Measurements from ENCODE around the gene RND1. TPM values are rescaled to one million over a fixed set of nuclear protein-coding genes. Genes with fewer than 3 reads are reported as not detected.

Gene RND1
- total RNA-seq, 6 experiments from 2014 or later = 6.4 to 72.8 (median 17.2) TPM

DNA sequence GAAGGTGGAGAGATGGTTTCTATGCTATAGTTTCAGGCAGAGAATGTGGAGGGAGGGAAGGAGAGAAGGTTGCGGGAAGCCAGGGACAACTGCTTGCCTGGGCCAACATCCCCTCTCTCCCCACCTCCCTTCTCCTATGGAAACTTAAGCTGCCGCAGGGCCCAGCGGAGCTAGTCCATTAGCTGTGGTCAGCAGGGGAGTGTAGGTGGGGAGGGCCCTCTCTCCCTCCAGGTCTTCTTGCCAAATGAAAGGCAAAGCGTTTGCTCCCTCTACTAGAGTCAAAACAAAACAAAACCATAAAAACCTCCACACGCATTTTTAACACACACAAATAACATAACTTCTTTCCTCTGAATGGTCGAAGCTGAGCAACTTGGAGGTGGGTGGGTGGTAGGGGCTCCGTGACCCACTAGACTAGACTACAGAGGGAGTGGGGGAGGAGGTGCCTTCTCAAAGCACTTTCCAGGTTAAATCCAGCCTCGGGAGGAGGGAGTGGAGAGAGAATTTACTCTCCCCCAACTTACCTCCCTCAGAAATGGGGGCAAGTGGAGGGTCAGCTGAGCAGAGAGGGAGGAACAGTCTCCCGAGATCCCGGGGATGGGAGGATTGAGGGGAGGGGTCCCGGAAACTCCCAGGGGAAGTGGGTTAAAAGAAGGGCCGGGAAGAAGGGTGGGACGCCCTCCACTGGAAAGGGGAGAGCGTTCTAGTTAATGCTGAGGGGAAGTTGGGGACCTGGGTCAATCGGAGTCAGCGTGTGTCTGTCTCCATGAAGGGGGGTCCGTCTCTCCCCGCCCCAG is 52.0 kb downstream of the RND1 start:
- WGBS (ENCODE audit: insufficient coverage, low coverage, low lambda C conversion rate, missing lambda C conversion rate) = 38% methylated on average over 15 of the region's 18 CpGs
- H3K4me1 ChIP-seq = peaks cover 0 to 11% (median 2%) of the 10 kb centered on the region in 4 donors
- DNase-seq = no peak
- peaks cover 0 to 14% of the 10 kb centered on the region in 2 donors for H3K27me3 ChIP-seq
- intact Hi-C loops (cut with DNase I) = no loop called here
- no peaks in the 10 kb centered on the region for H3K9me3 ChIP-seq
- H3K4me3 ChIP-seq = peak overlapping the region; percentile 75 to 87 (median 80)
- no peak overlapping the region for H3K27ac ChIP-seq
- H3K36me3 ChIP-seq = no peaks in the 10 kb centered on the region
- no peak for ATAC-seq
- TF ChIP-seq POLR2A (IDR thresholded peaks at IDR 0.05) = no peak
- TF ChIP-seq, protein P1, sequence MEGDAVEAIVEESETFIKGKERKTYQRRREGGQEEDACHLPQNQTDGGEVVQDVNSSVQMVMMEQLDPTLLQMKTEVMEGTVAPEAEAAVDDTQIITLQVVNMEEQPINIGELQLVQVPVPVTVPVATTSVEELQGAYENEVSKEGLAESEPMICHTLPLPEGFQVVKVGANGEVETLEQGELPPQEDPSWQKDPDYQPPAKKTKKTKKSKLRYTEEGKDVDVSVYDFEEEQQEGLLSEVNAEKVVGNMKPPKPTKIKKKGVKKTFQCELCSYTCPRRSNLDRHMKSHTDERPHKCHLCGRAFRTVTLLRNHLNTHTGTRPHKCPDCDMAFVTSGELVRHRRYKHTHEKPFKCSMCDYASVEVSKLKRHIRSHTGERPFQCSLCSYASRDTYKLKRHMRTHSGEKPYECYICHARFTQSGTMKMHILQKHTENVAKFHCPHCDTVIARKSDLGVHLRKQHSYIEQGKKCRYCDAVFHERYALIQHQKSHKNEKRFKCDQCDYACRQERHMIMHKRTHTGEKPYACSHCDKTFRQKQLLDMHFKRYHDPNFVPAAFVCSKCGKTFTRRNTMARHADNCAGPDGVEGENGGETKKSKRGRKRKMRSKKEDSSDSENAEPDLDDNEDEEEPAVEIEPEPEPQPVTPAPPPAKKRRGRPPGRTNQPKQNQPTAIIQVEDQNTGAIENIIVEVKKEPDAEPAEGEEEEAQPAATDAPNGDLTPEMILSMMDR (IDR thresholded peaks at IDR 0.05) = no peak

DNA sequence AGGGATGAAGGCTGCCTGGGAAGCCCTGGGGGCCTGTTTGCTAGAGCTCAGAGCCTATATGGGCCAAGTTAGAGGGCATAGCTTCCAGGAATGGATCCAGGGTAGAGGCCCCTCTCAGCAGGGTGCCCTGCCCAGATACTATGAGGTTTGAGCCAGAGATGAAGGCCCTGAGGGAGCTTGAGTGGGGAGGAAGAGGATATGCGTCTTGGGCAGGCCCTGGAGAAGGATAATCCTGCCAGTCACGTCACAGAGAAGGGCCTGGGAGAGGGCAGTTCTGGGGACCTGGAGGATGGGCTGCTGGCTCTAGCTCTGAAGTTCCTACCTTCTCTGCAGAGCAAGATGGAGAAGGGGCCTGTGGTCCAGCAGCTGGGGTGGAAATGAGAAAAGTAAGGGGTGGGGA is 53.3 kb downstream of the RND1 start:
- Histone ChIP-seq H3K9me3 (no peaks in the 10 kb centered on the region), H3K4me3 (no peak overlapping the region), H3K27me3 (peaks cover 0 to 7% of the 10 kb centered on the region in 2 donors), H3K4me1 (peaks cover 0 to 6% (median 2%) of the 10 kb centered on the region in 4 donors), H3K36me3 (no peaks in the 10 kb centered on the region), H3K27ac (no peak overlapping the region)
- 100% methylated on average over 2 of the region's 2 CpGs for WGBS (ENCODE audit: insufficient coverage, low coverage, low lambda C conversion rate, missing lambda C conversion rate)
- no peak for DNase-seq
- TF ChIP-seq POLR2A (IDR thresholded peaks at IDR 0.05) = no peak
- TF ChIP-seq, protein P1 (IDR thresholded peaks at IDR 0.05) = no peak
- intact Hi-C loops (cut with DNase I) = no loop called here
- ATAC-seq = no peak

DNA sequence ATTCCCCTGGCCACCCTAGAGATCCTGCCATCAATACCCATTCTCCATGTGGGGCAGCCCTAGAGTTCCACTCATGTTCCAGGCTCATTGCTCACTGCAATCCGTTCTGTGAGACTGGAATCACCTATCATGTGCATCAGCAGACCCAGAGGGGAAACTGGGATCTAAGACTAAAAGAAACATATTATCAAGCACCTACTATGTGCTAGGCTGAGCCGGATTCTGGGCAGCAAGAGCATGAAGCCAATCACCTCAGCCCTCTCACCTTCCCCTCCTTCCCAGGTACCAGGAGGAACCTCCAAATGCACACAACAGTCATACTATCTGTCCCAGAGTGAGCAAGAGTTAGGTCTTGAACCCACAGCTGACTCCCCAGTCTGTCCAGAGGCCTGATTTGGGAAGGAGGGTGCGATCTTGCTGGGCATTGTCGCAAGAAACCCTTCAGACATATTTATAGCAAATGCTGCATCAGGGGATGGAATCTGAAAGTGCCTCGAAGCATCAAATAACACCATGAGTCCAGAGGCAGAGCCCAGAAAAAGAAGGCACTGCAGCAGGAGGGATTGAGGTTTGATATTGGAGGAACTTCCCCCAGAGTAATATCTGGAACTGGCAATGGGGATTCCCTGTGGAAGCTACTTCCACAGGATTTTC is 54.1 kb downstream of the RND1 start:
- Histone ChIP-seq H3K4me3 (no peak overlapping the region), H3K27me3 (no peaks in the 10 kb centered on the region), H3K27ac (no peak overlapping the region), H3K9me3 (no peaks in the 10 kb centered on the region), H3K4me1 (peaks cover 0 to 6% (median 2%) of the 10 kb centered on the region in 4 donors), H3K36me3 (no peaks in the 10 kb centered on the region)
- intact Hi-C loops (cut with DNase I) = no loop called here
- ATAC-seq (no peak), DNase-seq (no peak)
- TF ChIP-seq, protein P1 (IDR thresholded peaks at IDR 0.05) = no peak
- no peak for TF ChIP-seq POLR2A (IDR thresholded peaks at IDR 0.05)
- WGBS (ENCODE audit: insufficient coverage, low coverage, low lambda C conversion rate, missing lambda C conversion rate) = 71% methylated on average over 5 of the region's 5 CpGs

DNA sequence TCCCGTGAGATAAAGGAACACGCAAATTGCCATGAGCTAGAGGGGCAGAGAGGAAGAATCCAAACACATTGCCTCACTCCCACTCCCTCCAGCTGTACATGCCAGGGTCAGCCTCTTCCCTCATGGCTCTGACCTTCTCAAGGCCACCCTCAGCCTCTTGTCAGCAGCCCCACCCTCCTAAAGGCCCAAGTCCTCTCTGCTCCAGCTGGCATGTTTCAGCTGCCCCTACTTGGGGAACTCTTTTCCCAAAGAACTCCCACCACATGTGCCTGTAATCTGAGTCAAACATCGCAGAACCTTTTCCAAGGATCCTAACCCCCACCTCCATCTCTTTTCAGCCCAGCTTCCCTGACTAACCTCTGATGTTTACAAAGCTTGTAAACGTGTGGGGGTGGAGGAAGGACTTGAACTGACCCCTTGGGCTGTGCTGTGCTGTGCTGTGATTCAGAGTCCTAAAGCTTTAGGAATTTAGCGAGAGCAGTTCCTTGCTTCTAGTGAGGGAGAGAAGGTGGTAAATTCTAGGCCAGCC is 54.7 kb downstream of the RND1 start:
- Histone ChIP-seq H3K9me3 (no peaks in the 10 kb centered on the region), H3K36me3 (no peaks in the 10 kb centered on the region), H3K27me3 (no peaks in the 10 kb centered on the region), H3K27ac (no peak overlapping the region), H3K4me1 (peaks cover 0 to 5% (median 2%) of the 10 kb centered on the region in 4 donors), H3K4me3 (no peak overlapping the region)
- 21% methylated on average over 2 of the region's 5 CpGs for WGBS (ENCODE audit: insufficient coverage, low coverage, low lambda C conversion rate, missing lambda C conversion rate)
- peak in 1 of 4 donors; percentile 27 for ATAC-seq
- intact Hi-C loops (cut with DNase I) = no loop called here
- no peak for DNase-seq
- TF ChIP-seq, protein P1 (IDR thresholded peaks at IDR 0.05) = no peak
- no peak for TF ChIP-seq POLR2A (IDR thresholded peaks at IDR 0.05)
